Measurements from ENCODE around the gene RHEX.

DNA sequence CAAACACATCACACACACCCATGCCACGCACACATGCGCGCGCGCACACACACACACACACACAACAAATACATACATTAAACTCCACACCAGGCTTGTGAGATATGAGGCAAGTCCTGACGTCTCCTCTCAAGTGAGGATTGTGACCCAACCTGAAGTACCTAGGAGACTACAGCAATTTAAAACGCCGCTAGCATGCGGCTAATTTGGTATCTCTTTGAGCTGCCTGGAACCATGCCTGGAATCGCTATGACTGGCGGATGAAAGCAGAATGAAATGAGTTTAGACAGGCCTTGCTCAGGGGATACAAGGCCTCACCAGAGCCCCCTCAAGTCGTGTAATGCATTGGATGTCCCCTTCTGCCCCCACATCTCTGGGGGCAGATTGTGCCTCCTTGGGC lies 48.1 kb upstream of the RHEX start:
- TF ChIP-seq, protein P1, sequence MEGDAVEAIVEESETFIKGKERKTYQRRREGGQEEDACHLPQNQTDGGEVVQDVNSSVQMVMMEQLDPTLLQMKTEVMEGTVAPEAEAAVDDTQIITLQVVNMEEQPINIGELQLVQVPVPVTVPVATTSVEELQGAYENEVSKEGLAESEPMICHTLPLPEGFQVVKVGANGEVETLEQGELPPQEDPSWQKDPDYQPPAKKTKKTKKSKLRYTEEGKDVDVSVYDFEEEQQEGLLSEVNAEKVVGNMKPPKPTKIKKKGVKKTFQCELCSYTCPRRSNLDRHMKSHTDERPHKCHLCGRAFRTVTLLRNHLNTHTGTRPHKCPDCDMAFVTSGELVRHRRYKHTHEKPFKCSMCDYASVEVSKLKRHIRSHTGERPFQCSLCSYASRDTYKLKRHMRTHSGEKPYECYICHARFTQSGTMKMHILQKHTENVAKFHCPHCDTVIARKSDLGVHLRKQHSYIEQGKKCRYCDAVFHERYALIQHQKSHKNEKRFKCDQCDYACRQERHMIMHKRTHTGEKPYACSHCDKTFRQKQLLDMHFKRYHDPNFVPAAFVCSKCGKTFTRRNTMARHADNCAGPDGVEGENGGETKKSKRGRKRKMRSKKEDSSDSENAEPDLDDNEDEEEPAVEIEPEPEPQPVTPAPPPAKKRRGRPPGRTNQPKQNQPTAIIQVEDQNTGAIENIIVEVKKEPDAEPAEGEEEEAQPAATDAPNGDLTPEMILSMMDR (IDR thresholded peaks at IDR 0.05), result no peak
- TF ChIP-seq POLR2A (IDR thresholded peaks at IDR 0.05), result no peak

Measured in lower leg skin (tissue), 3 donors.